NK-92 (cell line): ENCODE results near the gene EDC4.

Experiments used
- DNase-seq: peaks from one replicate; lab custom pipeline; 2025; ENCODE audit not compliant: unreplicated experiment; lab: John Stamatoyannopoulos, UW

EDC4 gene

DNA sequence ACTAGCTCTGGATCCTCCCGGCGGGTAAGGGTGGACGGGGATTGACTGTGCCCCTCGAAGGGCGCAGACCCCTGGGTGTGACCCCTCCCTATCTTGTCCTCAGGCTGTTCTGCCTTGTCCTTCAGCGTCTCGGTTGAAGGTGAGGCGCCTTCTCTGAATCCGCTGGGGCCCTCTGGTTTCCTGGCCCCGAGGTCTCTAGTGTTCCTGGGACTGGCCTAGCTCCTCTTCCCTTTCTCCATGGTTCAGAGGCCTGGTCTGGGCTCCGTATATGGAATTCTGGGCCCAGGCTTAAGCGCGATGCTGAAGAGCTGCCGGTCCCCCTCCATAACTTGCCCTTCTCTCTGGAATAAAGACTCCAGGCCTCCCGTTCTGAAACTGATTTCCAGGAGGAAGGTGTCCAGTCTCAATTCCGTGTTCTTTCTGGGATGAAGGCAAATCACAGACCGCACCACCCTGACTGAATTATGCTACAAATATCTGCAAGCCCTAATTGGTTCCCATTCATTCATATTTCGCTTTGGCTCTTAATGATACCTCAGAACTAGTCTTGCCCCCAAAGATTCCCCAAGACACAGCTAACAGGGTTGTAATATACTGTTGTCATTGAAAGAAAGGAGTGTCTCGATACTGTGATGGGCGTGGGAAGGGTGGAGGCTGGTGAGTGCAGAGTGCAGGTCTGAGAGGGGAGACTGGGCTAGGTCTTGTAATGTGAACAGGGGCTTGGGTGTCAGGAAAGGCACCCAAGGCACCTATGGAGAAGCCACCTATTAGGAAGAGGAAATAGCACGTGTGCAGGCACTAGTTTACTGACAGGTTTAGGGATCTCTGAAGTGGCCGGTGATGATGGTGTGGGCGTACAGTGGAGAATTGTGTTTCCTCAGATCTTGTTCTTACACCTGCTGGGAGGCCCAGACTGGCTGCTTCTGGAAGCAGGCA, 851 bp downstream of the EDC4 start:
- DNase-seq = no peak

DNA sequence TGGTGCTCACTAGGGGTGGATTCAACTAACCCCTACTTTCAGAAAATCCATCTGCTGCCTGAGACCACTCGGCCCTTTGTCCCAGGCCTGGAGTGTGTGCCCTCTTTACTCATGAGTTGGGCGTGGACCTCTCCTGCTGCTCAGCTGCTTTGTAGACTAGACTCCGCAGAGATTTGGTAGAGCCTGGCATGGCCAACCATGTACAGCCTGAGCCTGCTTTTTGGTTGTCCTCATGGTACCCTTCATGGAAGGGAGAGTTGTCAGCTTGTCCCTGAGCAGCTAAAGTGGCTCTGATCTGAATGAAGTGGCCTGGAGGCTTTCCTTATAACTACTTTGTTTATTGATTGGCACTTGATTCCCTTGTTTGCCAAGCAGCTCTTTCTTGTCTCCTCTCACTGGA, 1.5 kb downstream of the EDC4 start:
- DNase-seq = no peak

DNA sequence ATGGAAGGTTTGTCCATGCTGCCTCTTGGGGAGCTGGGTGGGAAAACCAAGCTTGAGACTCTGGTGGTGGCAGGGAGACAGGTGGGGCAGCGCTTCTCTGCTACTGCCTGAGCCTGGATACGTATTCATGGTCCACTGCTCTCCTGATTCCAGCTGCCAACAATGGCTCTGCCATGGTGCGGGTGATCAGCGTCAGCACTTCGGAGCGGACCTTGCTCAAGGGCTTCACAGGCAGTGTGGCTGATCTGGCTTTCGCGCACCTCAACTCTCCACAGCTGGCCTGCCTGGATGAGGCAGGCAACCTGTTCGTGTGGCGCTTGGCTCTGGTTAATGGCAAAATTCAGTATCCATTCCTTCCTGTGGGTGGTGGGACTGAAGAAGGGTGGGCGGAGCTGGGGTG, 4.2 kb downstream of the EDC4 start:
- DNase-seq = no peak

DNA sequence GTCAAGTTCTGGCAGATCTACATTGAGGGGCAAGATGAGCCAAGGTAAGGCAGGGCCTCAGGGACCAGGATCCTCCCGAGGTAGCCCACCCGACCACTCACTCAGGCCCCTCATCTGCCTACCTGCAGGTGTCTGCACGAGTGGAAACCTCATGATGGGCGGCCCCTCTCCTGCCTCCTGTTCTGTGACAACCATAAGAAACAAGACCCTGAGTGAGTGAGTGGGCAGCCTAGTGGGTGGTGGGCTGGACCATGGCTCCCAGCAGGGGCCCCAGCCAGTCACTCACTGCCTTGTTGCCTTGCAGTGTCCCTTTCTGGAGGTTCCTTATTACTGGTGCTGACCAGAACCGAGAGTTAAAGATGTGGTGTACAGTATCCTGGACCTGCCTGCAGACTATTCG, 5.4 kb downstream of the EDC4 start:
- DNase-seq = no peak

DNA sequence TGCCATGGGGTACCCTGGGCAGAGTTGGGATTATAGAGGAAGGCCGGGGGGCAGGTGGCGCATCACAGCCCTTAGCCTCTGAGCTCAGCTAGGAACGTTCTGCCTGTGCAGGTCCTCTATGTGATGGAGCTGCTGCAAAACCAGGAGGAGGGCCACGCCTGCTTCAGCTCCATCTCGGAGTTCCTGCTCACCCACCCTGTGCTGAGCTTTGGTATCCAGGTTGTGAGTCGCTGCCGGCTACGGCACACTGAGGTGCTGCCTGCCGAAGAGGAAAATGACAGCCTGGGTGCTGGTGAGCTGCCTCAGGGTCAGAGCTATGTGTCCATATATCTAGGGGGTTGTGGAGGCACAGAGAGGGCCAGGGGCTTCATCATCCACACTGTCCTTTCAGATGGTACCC, 6.0 kb downstream of the EDC4 start:
- no peak for DNase-seq

DNA sequence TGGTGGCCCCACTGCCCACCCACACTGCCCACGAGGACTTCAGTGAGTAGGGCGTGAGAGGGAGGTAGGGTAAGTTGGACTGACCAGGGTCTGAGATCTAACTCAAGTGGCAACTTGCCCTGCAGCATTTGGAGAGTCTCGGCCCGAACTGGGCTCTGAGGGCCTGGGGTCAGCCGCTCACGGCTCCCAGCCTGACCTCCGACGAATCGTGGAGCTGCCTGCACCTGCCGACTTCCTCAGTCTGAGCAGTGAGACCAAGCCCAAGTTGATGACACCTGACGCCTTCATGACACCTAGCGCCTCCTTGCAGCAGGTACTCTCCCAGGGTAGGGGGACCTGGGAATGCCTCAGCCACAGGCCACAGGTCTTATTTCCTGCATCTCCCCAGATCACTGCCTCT, 6.6 kb downstream of the EDC4 start:
- DNase-seq = no peak

DNA sequence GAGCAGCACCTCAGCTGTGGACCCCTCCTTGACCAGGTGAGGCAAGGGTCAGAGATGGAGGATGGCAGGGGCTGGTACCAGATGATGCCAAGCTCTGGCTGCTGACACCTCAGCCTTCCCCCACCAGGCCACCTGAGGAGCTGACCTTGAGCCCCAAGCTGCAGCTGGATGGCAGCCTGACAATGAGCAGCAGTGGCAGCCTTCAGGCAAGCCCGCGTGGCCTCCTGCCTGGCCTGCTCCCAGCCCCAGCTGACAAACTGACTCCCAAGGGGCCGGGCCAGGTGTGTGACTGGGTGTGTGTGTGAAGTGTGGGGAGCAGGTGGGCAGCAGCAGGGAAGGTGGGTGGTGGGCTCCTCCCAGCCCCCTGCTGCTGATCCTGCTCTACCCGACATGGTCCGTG, 7.1 kb downstream of the EDC4 start:
- DNase-seq = no peak

DNA sequence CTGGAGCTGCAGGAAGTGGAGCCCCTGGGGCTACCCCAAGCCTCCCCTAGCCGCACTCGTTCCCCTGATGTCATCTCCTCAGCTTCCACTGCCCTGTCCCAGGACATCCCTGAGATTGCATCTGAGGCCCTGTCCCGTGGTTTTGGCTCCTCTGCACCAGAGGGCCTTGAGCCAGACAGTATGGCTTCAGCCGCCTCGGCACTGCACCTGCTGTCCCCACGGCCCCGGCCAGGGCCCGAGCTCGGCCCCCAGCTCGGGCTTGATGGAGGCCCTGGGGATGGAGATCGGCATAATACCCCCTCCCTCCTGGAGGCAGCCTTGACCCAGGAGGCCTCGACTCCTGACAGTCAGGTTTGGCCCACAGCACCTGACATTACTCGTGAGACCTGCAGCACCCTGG, 7.7 kb downstream of the EDC4 start:
- DNase-seq = no peak

DNA sequence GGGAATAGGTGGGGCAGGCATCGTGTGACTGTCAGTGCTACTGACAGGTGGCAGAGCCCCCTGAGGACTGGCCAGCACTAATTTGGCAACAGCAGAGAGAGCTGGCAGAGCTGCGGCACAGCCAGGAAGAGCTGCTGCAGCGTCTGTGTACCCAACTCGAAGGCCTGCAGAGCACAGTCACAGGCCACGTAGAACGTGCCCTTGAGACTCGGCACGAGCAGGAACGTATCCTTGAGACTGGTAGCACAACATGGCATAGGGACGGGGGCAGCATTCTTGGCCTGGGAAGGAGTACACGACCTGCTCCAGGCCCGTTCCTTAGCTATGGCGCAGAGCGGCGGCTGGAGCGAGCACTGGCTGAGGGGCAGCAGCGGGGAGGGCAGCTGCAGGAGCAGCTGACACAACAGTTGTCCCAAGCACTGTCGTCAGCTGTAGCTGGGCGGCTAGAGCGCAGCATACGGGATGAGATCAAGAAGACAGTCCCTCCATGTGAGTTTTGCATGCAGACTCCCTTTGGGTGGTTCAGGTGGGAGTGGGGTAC, 8.8 kb downstream of the EDC4 start:
- no peak for DNase-seq

DNA sequence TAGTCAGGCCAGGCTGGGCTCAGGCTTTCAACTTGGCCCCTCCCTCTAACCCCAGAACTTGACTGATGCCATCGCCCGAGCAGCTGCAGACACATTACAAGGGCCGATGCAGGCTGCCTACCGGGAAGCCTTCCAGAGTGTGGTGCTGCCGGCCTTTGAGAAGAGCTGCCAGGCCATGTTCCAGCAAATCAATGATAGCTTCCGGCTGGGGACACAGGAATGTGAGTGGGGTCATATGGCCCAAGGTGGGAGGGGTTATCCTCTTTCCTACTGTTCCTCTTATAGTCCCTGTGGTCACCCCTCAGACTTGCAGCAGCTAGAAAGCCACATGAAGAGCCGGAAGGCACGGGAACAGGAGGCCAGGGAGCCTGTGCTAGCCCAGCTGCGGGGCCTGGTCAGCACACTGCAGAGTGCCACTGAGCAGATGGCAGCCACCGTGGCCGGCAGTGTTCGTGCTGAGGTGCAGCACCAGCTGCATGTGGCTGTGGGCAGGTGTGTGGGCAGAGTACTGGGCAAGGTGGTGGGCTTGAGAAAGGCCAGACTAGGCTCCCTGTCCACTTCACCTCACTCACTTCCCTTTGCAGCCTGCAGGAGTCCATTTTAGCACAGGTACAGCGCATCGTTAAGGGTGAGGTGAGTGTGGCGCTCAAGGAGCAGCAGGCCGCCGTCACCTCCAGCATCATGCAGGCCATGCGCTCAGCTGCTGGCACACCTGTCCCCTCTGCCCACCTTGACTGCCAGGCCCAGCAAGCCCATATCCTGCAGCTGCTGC, 9.7 kb downstream of the EDC4 start:
- DNase-seq = no peak

DNA sequence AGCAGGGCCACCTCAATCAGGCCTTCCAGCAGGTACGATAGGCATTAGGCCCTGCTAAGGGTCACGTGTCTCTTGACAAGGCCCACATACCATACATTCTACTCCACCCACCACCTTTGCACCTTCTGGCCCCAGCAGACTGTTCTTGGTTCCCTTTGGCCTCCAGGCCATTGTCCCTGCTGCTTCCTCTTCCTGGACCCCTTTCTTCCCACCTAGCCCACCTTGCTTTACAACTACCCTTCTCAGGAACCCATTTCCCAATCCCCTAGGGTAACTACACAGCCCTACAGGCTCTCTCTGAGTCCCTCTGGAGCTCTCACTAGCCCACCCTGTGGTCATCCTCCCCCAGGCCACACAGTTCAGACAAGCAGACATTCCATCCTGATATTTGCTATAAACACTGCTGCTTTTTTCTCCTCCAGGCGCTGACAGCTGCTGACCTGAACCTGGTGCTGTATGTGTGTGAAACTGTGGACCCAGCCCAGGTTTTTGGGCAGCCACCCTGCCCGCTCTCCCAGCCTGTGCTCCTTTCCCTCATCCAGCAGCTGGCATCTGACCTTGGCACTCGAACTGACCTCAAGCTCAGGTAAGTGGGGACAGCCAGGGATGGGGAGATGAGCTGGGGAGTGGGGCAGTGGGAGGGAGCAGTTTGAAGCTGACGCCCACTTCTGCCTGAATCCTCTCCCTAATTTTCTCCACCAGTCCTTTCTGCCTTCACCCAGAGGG, 10.5 kb downstream of the EDC4 start:
- no peak for DNase-seq

DNA sequence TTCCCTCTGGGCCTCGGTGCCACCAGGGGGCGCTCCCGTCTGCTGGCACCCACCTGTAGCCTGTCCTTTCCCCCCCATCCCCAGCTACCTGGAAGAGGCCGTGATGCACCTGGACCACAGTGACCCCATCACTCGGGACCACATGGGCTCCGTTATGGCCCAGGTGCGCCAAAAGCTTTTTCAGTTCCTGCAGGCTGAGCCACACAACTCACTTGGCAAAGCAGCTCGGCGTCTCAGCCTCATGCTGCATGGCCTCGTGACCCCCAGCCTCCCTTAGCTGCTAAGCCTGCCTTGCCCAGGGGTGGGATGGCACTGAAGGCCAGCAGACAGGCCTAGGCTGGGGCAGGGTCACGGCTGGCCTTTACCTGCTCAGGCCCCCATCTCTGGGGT, 11.0 kb downstream of the EDC4 start:
- DNase-seq = no peak

DNA sequence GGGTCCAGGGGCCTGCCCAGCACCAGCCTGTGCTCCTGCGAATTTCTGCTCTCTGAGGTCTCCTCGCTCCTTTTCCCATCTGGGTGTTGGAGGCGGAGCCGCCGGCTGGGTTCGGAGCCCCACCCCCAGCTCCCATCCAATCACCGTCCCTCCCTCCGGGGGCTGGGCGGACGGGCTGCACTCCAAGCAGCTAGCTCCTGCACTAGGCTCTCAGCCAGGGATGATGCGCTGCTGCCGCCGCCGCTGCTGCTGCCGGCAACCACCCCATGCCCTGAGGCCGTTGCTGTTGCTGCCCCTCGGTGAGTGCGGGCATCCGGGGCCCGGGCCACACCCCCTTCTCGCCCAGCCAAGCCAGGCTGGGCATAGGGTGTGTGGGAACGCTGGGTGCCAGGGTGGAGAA, 11.8 kb downstream of the EDC4 start, which contains the start of gene NRN1L:
NRN1L (plus strand) TSS at position 202 of the 400 bp plus-strand sequence; CDS start at position 221, 19 bp downstream.
- no peak for DNase-seq

DNA sequence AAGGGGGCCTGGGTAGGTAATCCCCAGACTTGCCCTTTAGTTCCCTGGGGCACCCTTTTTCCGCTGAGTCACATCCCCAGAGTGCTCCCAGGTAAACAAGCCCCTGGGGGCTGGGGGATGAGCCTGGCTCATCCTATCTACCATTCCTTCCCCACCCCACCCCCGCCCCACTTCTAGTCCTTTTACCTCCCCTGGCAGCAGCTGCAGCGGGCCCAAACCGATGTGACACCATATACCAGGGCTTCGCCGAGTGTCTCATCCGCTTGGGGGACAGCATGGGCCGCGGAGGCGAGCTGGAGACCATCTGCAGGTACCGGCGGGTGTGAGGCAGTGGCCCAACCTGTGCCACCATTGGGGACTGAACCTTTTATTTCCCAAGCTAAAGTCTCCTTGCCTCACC, 12.7 kb downstream of the EDC4 start:
- no peak for DNase-seq

DNA sequence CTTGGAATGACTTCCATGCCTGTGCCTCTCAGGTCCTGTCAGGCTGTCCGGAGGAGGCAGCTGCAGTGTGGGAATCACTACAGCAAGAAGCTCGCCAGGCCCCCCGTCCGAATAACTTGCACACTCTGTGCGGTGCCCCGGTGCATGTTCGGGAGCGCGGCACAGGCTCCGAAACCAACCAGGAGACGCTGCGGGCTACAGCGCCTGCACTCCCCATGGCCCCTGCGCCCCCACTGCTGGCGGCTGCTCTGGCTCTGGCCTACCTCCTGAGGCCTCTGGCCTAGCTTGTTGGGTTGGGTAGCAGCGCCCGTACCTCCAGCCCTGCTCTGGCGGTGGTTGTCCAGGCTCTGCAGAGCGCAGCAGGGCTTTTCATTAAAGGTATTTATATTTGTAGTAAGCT, 13.1 kb downstream of the EDC4 start:
- DNase-seq = no peak

DNA sequence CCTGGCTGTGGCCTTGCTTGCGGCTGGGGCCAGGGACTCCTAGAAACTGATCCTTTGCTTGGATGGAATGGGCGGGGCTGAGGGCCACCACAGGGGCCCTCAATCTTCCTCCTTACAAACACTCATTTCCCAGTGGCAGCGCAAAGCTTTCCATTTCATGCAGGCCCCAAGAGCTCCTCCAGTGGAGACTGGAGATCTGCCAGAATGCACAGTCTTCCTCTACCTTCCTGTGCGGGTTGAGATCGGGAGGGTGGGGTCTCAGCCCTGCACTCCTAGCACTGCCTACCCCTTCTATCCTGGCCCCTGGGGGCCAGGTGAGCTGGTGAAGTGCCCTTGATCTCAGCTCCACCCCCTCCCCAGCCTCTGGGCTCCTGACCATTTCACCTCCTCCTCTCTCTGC, 13.5 kb downstream of the EDC4 start:
- DNase-seq = no peak

DNA sequence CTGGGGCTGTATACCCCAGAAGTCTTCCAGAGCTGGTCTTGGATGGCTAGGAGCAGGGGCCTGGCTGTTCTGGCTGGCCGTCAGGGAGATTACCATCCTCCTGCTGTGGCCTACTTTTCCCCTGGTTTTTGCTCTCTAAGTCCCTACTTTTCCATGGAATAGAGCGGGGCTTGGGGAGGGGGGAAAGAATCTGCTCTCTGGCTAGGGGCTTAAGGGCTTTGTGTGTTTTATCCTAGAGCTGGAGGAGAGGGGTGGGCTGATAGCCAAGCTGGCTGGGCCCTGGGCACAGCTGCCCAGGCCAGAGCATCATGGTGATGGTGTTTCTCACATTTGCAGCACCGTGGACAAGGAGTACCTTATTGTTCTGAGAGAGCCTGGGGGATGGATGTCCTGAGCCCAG, 15.5 kb downstream of the EDC4 start:
- DNase-seq = no peak

DNA sequence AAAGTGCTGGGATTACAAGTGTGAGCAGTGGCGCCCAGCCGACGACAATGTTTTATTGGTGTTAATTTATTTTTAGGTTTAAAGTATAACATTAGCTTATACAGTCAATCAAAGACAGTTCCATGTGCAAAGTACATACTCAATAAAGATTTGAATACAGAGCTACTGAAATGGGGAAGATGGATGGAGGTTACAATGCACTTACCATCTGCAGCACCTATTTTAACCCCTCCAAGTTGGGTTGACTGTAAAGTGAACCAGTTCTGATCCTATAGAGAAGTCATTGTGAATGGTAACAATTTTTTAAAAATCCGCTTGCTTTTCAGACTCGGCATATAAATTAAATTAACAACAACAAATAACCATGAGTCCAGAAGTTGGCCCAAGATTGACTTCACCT, 19.5 kb downstream of the EDC4 start:
- DNase-seq = no peak

DNA sequence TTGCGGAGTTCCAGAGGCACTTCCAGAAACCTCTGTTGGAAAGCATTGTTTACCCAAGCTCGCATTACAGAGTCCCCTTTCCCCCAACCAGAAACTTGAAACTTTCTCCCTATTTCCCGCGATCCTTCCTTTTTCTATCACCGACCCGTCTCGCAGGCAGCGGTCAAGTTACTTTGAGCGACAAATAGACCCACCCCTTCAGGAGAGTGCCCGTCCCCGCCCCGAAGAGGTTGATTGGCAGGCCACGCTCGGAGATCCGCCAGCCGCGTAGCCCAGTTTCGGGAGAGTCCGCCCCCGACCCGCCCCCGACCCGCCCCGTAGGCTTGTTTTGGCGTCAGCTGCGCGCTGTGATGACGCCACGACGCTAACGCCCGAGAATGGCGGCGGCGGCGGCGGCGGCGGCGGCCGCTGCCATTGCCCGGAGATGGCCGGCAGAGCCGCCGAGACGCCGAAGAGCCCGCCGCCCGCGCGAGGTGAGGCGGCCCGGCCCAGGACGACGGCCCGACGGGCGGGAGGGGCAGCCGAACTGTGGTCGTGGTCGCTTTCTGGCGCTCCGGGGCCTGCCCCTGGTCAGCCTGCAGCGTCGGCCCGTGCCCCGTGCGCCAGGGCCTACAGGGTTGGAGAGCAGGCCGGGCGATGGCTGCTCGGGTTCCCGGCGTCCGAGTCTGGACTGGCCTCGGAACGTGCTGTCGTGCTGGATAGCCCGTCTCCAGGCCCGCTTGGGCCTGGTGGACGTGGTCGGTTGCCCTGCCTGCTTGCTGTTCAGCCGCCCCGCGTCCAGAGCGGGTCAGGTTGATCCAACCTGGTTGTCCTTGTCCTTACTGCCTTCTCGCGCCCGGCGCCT, 20.3 kb downstream of the EDC4 start, which contains the start of gene PSKH1:
PSKH1 (plus strand) TSS at position 356 of the 844 bp plus-strand sequence. CDS start 15,496 bp downstream, outside the sequence.
- DNase-seq = peak; percentile 78

DNA sequence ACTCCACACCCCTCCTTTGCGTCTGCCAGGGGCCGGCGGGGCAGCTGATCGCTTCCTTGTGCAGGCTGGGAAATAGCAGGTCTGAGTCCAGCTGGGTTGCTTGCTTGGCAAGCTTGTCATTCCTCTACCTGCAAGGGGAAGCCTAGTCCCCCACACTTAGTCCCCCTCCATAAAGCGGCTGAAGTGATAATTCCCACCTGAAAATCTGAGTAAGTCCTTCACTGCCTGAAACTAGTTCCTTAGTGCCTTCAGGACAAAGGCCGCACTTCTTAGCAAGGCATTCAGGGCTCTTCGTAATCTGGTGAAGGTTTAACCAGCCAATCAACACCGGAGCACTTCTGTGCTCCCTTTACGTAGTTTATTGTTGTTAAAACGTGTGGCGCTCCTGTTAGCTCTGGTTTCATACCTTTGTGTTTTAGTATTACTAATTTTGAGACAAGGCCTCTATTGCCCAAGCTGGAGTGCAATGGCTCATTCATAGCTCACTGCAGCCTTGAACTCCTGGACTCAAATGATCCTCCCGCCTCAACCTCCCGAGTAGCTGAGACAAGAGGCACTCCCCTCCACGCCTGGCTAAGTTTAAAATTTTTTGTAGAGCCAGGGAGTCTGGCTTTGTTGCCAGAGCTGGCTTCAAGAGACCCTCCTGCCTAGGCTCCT, 21.0 kb downstream of the EDC4 start:
- DNase-seq = no peak
